ENCODE results near the gene CYB5R3. TPM values are rescaled to one million over a fixed set of nuclear protein-coding genes. Genes with fewer than 3 reads are reported as not detected.

CYB5R3 gene
- polyA plus RNA-seq, 1 donor (not counting 4 experiments of a cell fraction or from before 2014, with no cell fraction given), result 102 TPM

DNA sequence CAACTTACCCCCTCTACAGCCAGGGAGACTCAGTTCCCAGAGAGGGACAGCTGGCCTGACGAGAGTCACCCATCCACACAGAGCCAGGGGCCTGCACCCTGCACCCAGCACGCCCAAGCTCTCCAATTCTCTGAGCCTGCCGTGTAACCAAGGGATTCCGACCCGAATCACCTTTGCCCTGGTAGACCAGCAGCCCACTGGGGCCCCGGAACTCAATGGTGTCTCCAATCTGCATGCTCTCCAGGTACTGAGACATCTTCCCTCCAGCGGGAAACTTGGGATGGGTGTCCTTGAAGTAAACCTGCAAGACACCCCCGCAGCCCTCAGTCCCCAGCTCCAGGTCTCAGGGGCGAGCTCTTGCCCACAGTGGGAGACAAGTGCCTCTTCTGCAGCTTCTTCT, 21.2 kb downstream of the CYB5R3 start:
- no peak overlapping the region for H2AFZ ChIP-seq (ENCODE audit: control insufficient read depth, low read length)
- DNase-seq (ENCODE audit: low read depth, low spot score) (no peak), FAIRE-seq (no peak)
- H3K9ac ChIP-seq (ENCODE audit: control insufficient read depth, extremely low read depth, insufficient read depth, low read length), result no peak overlapping the region
- H3K79me2 ChIP-seq (ENCODE audit: control insufficient read depth, insufficient read depth, low read length), result peaks cover 17% of the 10 kb centered on the region
- H3K9me3 ChIP-seq (ENCODE audit: control insufficient read depth, low read depth, low read length), result no peaks in the 10 kb centered on the region
- no peak overlapping the region for H3K4me2 ChIP-seq (ENCODE audit: control insufficient read depth, extremely low read depth, insufficient read depth, low read depth, low read length)
- no peaks in the 10 kb centered on the region for H4K20me1 ChIP-seq (ENCODE audit: control insufficient read depth, extremely low read depth, insufficient read depth, low read length)
- peaks cover 60% of the 10 kb centered on the region in 2 experiments for H3K36me3 ChIP-seq (ENCODE audit: control insufficient read depth in 2 of 2, extremely low read depth in 1 of 2, insufficient read depth in 2 of 2, low read length in 2 of 2)
- H3K4me1 ChIP-seq (ENCODE audit: control insufficient read depth, extremely low read depth, insufficient read depth, low read length), result peaks cover 18% of the 10 kb centered on the region
- H3K9me1 ChIP-seq (ENCODE audit: control insufficient read depth, extremely low read depth, insufficient read depth, low read length), result no peaks in the 10 kb centered on the region
- no peak for TF ChIP-seq EZH2 (IDR thresholded peaks at IDR 0.05; ENCODE audit: low read length)
- TF ChIP-seq, protein P1, sequence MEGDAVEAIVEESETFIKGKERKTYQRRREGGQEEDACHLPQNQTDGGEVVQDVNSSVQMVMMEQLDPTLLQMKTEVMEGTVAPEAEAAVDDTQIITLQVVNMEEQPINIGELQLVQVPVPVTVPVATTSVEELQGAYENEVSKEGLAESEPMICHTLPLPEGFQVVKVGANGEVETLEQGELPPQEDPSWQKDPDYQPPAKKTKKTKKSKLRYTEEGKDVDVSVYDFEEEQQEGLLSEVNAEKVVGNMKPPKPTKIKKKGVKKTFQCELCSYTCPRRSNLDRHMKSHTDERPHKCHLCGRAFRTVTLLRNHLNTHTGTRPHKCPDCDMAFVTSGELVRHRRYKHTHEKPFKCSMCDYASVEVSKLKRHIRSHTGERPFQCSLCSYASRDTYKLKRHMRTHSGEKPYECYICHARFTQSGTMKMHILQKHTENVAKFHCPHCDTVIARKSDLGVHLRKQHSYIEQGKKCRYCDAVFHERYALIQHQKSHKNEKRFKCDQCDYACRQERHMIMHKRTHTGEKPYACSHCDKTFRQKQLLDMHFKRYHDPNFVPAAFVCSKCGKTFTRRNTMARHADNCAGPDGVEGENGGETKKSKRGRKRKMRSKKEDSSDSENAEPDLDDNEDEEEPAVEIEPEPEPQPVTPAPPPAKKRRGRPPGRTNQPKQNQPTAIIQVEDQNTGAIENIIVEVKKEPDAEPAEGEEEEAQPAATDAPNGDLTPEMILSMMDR (optimal IDR thresholded peaks at IDR 0.05 in 1 of 3, IDR thresholded peaks at IDR 0.05 in 1 of 3, conservative IDR thresholded peaks at IDR 0.05 in 1 of 3; ENCODE audit: extremely low read depth in 1 of 3, insufficient read depth in 2 of 3, low read length in 3 of 3), result no peak
- H3K27ac ChIP-seq (ENCODE audit: control insufficient read depth, insufficient read depth, low read length), result no peak overlapping the region
- dilution Hi-C loops (cut with MboI; ENCODE audit: extremely low pct_ligation_motif_present, low sequenced_read_pairs), result no loop called here
- H3K27me3 ChIP-seq (ENCODE audit: control insufficient read depth, extremely low read depth, insufficient read depth, low read length), result no peaks in the 10 kb centered on the region
- no peak overlapping the region for H3K4me3 ChIP-seq (ENCODE audit: control insufficient read depth in 2 of 3, extremely low read depth in 1 of 3, insufficient read depth in 2 of 3, low read depth in 1 of 3, low read length in 3 of 3)

DNA sequence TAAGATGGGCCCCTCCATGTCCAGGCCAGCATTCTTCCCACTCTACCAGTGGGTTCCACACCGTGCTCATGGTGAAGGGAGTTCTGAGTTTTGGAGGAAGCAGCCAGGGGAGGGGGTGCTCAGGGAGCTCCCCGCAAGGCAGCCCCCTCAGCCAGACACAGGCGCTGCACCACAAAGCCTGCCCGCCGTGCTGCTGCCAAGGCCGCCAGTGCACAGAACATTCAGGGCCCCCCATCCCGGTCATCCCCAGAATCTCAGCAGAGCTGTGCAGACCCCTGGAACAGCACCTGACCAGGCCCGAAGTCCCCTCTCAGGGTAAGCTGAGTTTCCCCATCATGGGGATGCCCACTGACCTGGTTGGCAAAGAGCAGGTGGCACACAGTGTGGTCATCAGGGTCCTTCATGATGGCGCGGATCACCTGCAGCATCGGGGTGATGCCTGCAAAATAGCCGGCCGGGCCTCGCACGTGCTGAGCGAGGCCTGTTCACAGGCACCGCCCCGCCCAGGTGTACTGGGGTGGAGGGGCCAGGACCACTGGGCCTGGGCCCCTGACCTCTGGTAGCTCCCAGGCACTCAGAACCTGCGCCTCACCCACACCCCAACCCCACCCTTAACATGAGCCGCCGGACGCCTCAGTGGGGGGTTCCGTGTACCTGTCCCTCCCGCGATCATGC, 22.1 kb downstream of the CYB5R3 start:
- Histone ChIP-seq H3K4me2 (ENCODE audit: control insufficient read depth, extremely low read depth, insufficient read depth, low read depth, low read length) (no peak overlapping the region), H3K79me2 (ENCODE audit: control insufficient read depth, insufficient read depth, low read length) (peaks cover 11% of the 10 kb centered on the region), H2AFZ (ENCODE audit: control insufficient read depth, low read length) (no peak overlapping the region), H3K4me3 (ENCODE audit: control insufficient read depth in 2 of 3, extremely low read depth in 1 of 3, insufficient read depth in 2 of 3, low read depth in 1 of 3, low read length in 3 of 3) (no peak overlapping the region), H3K9ac (ENCODE audit: control insufficient read depth, extremely low read depth, insufficient read depth, low read length) (no peak overlapping the region), H4K20me1 (ENCODE audit: control insufficient read depth, extremely low read depth, insufficient read depth, low read length) (no peaks in the 10 kb centered on the region), H3K4me1 (ENCODE audit: control insufficient read depth, extremely low read depth, insufficient read depth, low read length) (peaks cover 18% of the 10 kb centered on the region), H3K9me3 (ENCODE audit: control insufficient read depth, low read depth, low read length) (no peaks in the 10 kb centered on the region), H3K9me1 (ENCODE audit: control insufficient read depth, extremely low read depth, insufficient read depth, low read length) (no peaks in the 10 kb centered on the region), H3K36me3 (ENCODE audit: control insufficient read depth in 2 of 2, extremely low read depth in 1 of 2, insufficient read depth in 2 of 2, low read length in 2 of 2) (peaks cover 53 to 57% of the 10 kb centered on the region in 2 experiments), H3K27ac (ENCODE audit: control insufficient read depth, insufficient read depth, low read length) (no peak overlapping the region), H3K27me3 (ENCODE audit: control insufficient read depth, extremely low read depth, insufficient read depth, low read length) (no peaks in the 10 kb centered on the region)
- dilution Hi-C loops (cut with MboI; ENCODE audit: extremely low pct_ligation_motif_present, low sequenced_read_pairs), result no loop called here
- FAIRE-seq (no peak), DNase-seq (ENCODE audit: low read depth, low spot score) (no peak)
- TF ChIP-seq EZH2 (IDR thresholded peaks at IDR 0.05; ENCODE audit: low read length), result no peak
- TF ChIP-seq, protein P1 (optimal IDR thresholded peaks at IDR 0.05 in 1 of 3, IDR thresholded peaks at IDR 0.05 in 1 of 3, conservative IDR thresholded peaks at IDR 0.05 in 1 of 3; ENCODE audit: extremely low read depth in 1 of 3, insufficient read depth in 2 of 3, low read length in 3 of 3), result no peak

Measured in keratinocyte (primary cell).